ENCODE results near the gene CARD8. TPM values are rescaled to one million over a fixed set of nuclear protein-coding genes. Genes with fewer than 3 reads are reported as not detected.

Gene CARD8
- total RNA-seq, 2 donors from 2014 or later = 99.5 to 147 TPM

DNA sequence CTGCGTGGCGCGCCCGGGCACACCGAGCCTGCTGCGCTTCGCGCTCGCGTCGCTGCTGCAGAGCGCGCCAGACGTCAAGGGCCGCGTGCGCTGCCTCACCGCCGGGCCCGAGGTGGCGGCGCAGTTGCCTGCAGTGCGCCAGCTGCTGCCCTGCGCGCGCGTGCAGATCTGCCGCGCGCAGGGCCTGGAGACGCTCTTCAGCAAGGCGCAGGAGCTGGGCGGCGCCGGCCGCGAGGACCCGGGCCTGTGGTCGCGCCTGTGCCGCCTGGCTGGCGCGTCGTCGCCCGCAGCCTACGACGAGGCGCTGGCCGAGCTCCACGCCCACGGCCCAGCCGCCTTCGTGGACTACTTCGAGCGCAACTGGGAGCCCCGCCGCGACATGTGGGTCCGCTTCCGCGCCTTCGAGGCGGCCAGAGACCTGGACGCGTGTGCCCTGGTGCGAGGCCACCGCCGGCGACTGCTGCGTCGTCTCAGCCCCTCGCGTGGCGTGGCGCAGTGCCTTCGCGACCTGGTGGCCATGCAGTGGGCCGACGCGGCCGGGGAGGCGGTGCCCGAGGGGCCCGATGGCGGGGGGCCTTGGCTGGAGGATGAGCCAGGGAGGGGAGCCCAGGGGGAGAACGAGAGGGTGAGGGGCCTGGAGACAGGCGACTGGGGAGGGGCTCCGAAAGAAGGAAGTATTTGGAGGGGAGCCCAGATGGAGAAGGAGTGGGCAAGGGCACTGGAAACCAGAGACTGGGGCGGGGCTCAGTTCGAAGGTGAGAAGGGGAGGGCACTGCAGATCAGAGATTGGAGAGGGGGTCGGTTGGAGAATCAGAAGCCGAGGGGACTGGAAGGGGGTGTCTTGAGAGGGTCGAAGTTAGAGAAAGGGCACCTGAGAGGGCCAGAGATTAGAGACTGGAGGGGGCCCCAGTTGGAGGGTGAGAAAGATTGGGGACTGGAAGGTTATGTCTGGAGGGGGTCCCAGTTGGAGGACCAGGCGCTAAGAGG lies 60.6 kb downstream of the CARD8 start:
- no peak for DNase-seq (ENCODE audit: low spot score in 2 of 2)
- Mint-ChIP-seq H3K36me3 (peaks cover 0 to 6% of the 10 kb centered on the region in 2 donors), H3K27ac (peak overlapping the region in 1 of 2 donors; percentile 71), H3K9me3 (no peaks in the 10 kb centered on the region)
- no peak for ATAC-seq

DNA sequence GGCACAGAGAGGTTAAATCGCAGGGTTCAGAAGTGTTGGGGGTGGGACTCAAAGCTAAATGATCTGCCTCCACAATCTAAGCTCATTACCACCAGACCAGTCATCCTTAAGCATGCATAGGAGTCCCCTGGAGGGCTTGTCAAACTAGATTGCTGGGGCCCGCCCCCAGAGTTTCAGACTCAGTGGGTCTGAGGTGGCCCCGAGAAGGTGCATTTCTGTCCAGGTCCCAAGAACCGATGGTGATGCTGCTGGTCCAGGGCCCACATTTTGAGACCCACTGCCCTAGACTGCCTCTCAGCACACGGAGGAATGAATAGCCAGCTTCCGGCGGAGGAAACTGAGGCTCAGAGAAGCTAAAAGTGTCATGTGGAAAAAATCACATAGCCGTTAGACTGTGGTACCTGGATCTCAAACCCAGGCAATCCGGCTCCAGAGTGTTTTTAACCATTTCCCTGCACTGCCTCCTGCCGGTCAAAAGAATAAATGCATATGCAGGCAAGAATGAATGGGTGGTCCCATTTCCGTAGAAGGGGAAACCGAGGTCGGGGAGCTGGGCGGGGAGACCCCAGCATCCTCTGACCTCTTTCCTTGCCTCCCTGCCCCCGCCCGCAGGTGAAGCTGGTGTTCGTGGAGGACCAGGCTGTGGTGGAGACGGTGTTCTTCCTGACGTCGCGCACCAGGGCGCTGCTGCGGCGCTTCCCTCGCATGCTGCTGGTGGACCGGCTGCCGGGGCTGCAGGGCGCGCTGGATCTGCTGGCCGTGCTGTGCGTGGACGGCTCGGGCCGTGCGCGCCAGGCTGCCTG lies 61.5 kb downstream of the CARD8 start:
- H3K27ac Mint-ChIP-seq = no peak overlapping the region
- no peak for ATAC-seq
- peaks cover 0 to 8% of the 10 kb centered on the region in 2 donors for H3K36me3 Mint-ChIP-seq
- H3K9me3 Mint-ChIP-seq = no peaks in the 10 kb centered on the region
- DNase-seq (ENCODE audit: low spot score in 2 of 2) = peak in 1 of 2 donors; percentile 38

GRCh38 chr19:48192750-48193149 lies 63.0 kb downstream of the CARD8 start:
- no peak for ATAC-seq
- peaks cover 0 to 22% of the 10 kb centered on the region in 2 donors for H3K36me3 Mint-ChIP-seq

DNA sequence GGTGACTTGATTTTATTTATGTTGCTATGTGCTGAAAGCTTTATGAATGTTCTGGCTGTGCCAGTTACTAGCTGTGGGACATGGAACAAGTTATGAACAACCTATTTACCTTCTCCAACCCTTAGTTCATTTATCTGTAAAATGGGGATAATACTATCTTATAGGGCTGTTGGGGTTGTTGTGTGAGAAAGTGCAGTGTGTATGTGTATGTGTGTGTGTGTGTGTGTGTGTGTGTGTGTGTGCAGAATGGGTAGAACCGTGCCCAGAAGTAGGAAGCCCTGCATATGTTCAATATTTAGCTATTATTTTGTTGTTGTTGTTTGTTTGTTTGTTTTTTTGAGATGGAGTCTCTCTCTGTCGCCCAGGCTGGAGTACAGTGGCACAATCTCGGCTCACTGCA lies 64.8 kb downstream of the CARD8 start:
- Mint-ChIP-seq H3K27ac (no peak overlapping the region), H3K9me3 (no peaks in the 10 kb centered on the region), H3K36me3 (peaks cover 0 to 24% of the 10 kb centered on the region in 2 donors)
- no peak for ATAC-seq
- no peak for DNase-seq (ENCODE audit: low spot score in 2 of 2)

More at GRCh38 chr19:48192750-48193149, 63.0 kb downstream of the CARD8 start:
- peak in 1 of 2 donors; percentile 6 for DNase-seq (ENCODE audit: low spot score in 2 of 2)
- Mint-ChIP-seq H3K9me3 (no peaks in the 10 kb centered on the region), H3K27ac (peak overlapping the region in 1 of 2 donors; percentile 57)

- Mint-ChIP-seq H3K9me3 (no peaks in the 10 kb centered on the region), H3K36me3 (peaks cover 0 to 24% of the 10 kb centered on the region in 2 donors), H3K27ac (no peak overlapping the region)
- ATAC-seq (peak; percentile 75 to 84), DNase-seq (ENCODE audit: low spot score in 2 of 2) (peak; percentile 33 to 55)
These were observed 65.3 kb downstream of the CARD8 start for GRCh38 chr19:48190288-48190884.

DNA sequence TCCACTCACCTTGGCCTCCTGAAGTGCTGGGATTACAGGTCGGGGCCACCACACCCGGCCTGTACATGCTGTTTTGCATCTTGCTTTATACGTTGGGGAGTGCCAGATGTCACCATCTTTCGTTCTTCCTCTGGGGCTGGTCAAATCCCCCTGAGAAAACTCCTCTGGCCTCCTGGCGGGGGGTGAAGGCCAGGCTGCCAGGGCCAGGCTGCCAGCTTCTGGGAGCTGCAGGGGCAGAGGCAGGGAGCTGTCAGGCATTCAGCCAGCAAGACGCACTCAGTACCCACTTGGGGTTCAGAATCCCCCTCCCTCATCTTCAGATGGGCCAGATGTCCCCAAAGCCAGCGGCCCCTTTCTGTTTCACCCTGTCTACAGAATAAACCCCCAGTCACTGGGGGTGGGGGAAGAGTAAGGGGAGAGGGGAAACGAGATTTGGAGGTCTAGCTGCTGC lies 69.1 kb downstream of the CARD8 start:
- Mint-ChIP-seq H3K9me3 (peaks cover 0 to 2% of the 10 kb centered on the region in 2 donors), H3K27ac (no peak overlapping the region), H3K36me3 (peaks cover 2 to 38% of the 10 kb centered on the region in 2 donors)
- no peak for DNase-seq (ENCODE audit: low spot score in 2 of 2)
- no peak for ATAC-seq

- DNase-seq (ENCODE audit: low spot score in 2 of 2) (no peak), ATAC-seq (no peak)
- Mint-ChIP-seq H3K9me3 (peaks cover 0 to 7% of the 10 kb centered on the region in 2 donors), H3K36me3 (peaks cover 4 to 43% of the 10 kb centered on the region in 2 donors), H3K27ac (no peak overlapping the region)
These were observed 69.7 kb downstream of the CARD8 start for GRCh38 chr19:48186015-48186414.

GRCh38 chr19:48183356-48183755 lies 72.4 kb downstream of the CARD8 start:
- H3K9me3 Mint-ChIP-seq = peaks cover 0 to 8% of the 10 kb centered on the region in 2 donors
- DNase-seq (ENCODE audit: low spot score in 2 of 2) = no peak
- no peak for ATAC-seq
- H3K36me3 Mint-ChIP-seq = peaks cover 4 to 46% of the 10 kb centered on the region in 2 donors
- H3K27ac Mint-ChIP-seq = no peak overlapping the region

DNA sequence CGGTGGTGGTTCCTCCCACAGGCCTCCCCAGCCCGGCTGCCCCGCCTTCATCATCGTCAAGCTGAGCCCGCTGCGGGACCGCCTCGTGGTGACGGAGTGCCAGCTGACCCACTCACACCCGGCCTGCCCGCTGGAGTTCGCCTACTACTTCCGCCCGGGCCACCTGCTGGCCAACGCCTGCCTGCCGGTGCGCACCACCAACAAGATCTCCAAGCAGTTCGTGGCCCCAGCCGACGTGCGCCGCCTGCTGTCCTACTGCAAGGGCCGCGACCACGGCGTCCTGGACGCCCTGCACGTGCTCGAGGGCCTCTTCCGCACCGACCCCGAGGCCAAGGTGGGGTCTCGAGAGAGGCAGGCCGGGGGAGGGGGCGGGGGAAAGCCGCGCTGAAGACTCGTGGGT lies 73.3 kb downstream of the CARD8 start:
- Mint-ChIP-seq H3K27ac (no peak overlapping the region), H3K9me3 (peaks cover 0 to 8% of the 10 kb centered on the region in 2 donors), H3K36me3 (peaks cover 4 to 39% of the 10 kb centered on the region in 2 donors)
- no peak for DNase-seq (ENCODE audit: low spot score in 2 of 2)
- no peak for ATAC-seq

GRCh38 chr19:48181505-48181904 lies 74.2 kb downstream of the CARD8 start:
- peaks cover 0 to 8% of the 10 kb centered on the region in 2 donors for H3K9me3 Mint-ChIP-seq
- ATAC-seq (no peak), DNase-seq (ENCODE audit: low spot score in 2 of 2) (no peak)
- no peak overlapping the region for H3K27ac Mint-ChIP-seq
- H3K36me3 Mint-ChIP-seq = peaks cover 4 to 44% of the 10 kb centered on the region in 2 donors

DNA sequence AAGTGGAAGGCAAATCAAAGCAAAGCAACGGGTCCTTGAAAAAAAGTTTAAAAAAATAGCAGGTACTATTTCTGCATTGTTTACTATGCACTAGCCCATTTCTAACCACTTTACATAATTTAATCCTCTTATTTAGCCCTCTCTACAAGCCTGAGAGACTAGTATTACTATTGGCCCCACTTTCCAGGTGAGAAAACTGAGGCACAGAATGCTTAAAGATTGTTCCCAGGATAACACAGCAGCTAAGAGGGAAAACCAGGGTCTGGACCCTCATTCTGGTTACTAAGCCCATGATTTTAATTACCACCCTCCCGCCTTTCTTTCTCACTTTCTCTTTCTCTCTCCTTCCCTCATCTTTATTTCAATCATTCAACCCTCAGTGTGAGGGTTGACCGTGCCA lies 79.5 kb downstream of the CARD8 start:
- peak overlapping the region in 1 of 2 donors; percentile 9 for H3K27ac Mint-ChIP-seq
- H3K9me3 Mint-ChIP-seq = peaks cover 0 to 2% of the 10 kb centered on the region in 2 donors
- peaks cover 20 to 57% of the 10 kb centered on the region in 2 donors for H3K36me3 Mint-ChIP-seq
- DNase-seq (ENCODE audit: low spot score in 2 of 2) = no peak
- no peak for ATAC-seq

DNA sequence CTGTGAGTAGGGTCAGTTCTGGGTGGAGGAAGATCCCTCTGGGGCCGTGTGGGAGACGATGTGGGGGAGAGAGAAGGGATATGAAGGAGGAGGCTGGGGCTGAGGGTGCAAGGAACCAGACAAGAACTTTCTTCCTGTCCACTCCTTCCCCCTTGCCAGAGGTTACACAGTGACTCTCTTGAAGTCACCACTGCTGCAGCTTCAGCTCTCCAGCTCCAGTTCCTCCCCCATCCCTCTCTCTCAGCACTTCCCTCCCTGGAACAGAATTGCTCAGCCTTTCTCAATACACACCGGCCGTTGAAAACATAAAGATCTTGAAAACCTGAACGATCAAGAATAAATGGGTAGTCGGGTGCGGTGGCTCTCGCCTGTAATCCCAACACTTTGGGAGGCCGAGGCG lies 80.1 kb downstream of the CARD8 start:
- Mint-ChIP-seq H3K27ac (peak overlapping the region; percentile 11 to 30), H3K9me3 (no peaks in the 10 kb centered on the region), H3K36me3 (peaks cover 26 to 56% of the 10 kb centered on the region in 2 donors)
- DNase-seq (ENCODE audit: low spot score in 2 of 2) (no peak), ATAC-seq (no peak)

- Mint-ChIP-seq H3K36me3 (peaks cover 26 to 50% of the 10 kb centered on the region in 2 donors), H3K9me3 (no peaks in the 10 kb centered on the region), H3K27ac (peak overlapping the region in 1 of 2 donors; percentile 18)
- ATAC-seq = no peak
- DNase-seq (ENCODE audit: low spot score in 2 of 2) = no peak
These were observed 81.2 kb downstream of the CARD8 start for GRCh38 chr19:48174445-48175030.

- peak overlapping the region in 1 of 2 donors; percentile 89 for H3K27ac Mint-ChIP-seq
- H3K36me3 Mint-ChIP-seq = peaks cover 26 to 36% of the 10 kb centered on the region in 2 donors
- no peaks in the 10 kb centered on the region for H3K9me3 Mint-ChIP-seq
- no peak for DNase-seq (ENCODE audit: low spot score in 2 of 2)
- no peak for ATAC-seq
These were observed 84.0 kb downstream of the CARD8 start for GRCh38 chr19:48171710-48172109.

- Mint-ChIP-seq H3K27ac (peak overlapping the region; percentile 89 to 93), H3K9me3 (no peaks in the 10 kb centered on the region), H3K36me3 (peaks cover 27 to 36% of the 10 kb centered on the region in 2 donors)
- DNase-seq (ENCODE audit: low spot score in 2 of 2) (peak in 1 of 2 donors; percentile 7), ATAC-seq (no peak)
These were observed 84.8 kb downstream of the CARD8 start for GRCh38 chr19:48170817-48171347.
